ENCODE data around the gene SLX9.
"Not testable (repeated sequence)": the region's sequence is repeated elsewhere in the genome, so short reads cannot be mapped to it uniquely, and the experiment has no call there.

Gene SLX9

DNA sequence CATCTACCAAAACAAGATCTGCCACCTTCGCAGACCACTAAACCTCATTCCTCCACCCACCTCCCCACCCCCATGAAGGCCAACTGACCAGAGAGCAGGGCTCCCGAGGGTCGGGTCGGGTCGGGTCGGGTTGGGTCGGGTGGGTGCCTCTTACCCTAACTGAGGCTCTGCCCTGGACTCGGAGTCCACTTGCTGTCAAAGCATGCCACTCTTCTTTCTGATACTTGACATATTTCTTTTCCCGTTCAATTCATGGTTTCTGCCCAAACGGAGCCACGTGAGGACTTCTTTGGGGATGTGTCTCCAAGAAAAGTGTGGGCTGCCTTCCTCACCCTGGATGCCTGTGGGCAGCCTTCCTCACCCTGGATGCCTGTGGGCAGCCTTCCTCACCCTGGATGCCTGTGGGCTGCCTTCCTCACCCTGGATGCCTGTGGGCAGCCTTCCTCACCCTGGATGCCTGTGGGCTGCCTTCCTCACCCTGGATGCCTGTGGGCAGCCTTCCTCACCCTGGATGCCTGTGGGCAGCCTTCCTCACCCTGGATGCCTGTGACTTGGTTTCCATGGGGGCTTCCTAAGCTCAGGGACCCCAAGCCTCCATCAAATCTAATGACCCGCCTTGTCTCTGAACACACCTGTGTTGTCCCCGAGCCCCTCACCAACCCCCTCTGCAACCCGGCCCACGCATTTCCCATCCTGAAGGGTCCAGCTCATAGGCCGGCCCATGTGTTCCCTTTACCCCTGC, 11.2 kb upstream of the SLX9 start:
- not testable (repeated sequence) for H3K9me3 ChIP-seq (ENCODE audit: control insufficient read depth in 1 of 2, low read length in 2 of 2); H3K27ac ChIP-seq (ENCODE audit: low read length); H3K36me3 ChIP-seq (ENCODE audit: control insufficient read depth in 1 of 2, insufficient read depth in 2 of 2, low read length in 2 of 2)
- peak overlapping the region in 1 of 2 donors; percentile 21 for H3K4me3 ChIP-seq (ENCODE audit: low read depth in 1 of 2, low read length in 2 of 2)
- peaks cover 15% of the 10 kb centered on the region for H3K27me3 ChIP-seq (ENCODE audit: low read depth, low read length)
- H3K4me1 ChIP-seq (ENCODE audit: control insufficient read depth in 1 of 2, insufficient read depth in 2 of 2, low read length in 2 of 2) = peaks cover 0 to 15% of the 10 kb centered on the region in 2 donors

GRCh38 chr21:44929242-44929798, 10.5 kb upstream of the SLX9 start:
- Histone ChIP-seq H3K9me3 (ENCODE audit: control insufficient read depth in 1 of 2, low read length in 2 of 2) (no peaks in the 10 kb centered on the region), H3K36me3 (ENCODE audit: control insufficient read depth in 1 of 2, insufficient read depth in 2 of 2, low read length in 2 of 2) (no peaks in the 10 kb centered on the region), H3K27me3 (ENCODE audit: low read depth, low read length) (peaks cover 15% of the 10 kb centered on the region), H3K4me3 (ENCODE audit: low read depth in 1 of 2, low read length in 2 of 2) (no peak overlapping the region), H3K4me1 (ENCODE audit: control insufficient read depth in 1 of 2, insufficient read depth in 2 of 2, low read length in 2 of 2) (peaks cover 0 to 15% of the 10 kb centered on the region in 2 donors), H3K27ac (ENCODE audit: low read length) (no peak overlapping the region)

GRCh38 chr21:44929799-44930542, 9.9 kb upstream of the SLX9 start:
- Histone ChIP-seq H3K27ac (ENCODE audit: low read length) (no peak overlapping the region), H3K9me3 (ENCODE audit: control insufficient read depth in 1 of 2, low read length in 2 of 2) (no peaks in the 10 kb centered on the region), H3K36me3 (ENCODE audit: control insufficient read depth in 1 of 2, insufficient read depth in 2 of 2, low read length in 2 of 2) (no peaks in the 10 kb centered on the region), H3K4me3 (ENCODE audit: low read depth in 1 of 2, low read length in 2 of 2) (no peak overlapping the region), H3K4me1 (ENCODE audit: control insufficient read depth in 1 of 2, insufficient read depth in 2 of 2, low read length in 2 of 2) (peaks cover 0 to 15% of the 10 kb centered on the region in 2 donors), H3K27me3 (ENCODE audit: low read depth, low read length) (peaks cover 15% of the 10 kb centered on the region)

DNA sequence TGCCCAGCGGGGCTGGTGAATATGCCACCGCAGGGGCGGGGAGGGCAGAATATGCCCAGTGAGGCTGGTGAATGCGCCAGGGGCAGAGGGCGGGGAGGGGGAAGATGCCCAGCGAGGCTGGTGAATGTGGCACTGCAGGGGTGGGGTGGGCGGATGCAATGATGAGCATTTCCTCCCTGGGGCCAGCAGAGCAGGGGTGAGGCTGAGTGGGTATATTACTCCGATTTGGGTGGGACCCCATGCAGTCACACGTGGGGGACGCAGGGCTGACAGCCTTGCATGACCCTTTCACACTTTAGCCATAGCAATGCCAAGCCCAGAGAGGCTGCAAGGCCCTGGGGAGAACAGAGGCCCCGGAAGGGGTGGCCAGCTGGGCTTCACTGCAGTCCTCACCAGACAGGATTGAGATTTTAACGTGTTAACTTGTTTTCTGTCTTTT, 9.3 kb upstream of the SLX9 start:
- Histone ChIP-seq H3K36me3 (ENCODE audit: control insufficient read depth in 1 of 2, insufficient read depth in 2 of 2, low read length in 2 of 2) (no peaks in the 10 kb centered on the region), H3K27me3 (ENCODE audit: low read depth, low read length) (peaks cover 15% of the 10 kb centered on the region), H3K27ac (ENCODE audit: low read length) (no peak overlapping the region), H3K4me1 (ENCODE audit: control insufficient read depth in 1 of 2, insufficient read depth in 2 of 2, low read length in 2 of 2) (peaks cover 0 to 15% of the 10 kb centered on the region in 2 donors), H3K4me3 (ENCODE audit: low read depth in 1 of 2, low read length in 2 of 2) (no peak overlapping the region), H3K9me3 (ENCODE audit: control insufficient read depth in 1 of 2, low read length in 2 of 2) (no peaks in the 10 kb centered on the region)

DNA sequence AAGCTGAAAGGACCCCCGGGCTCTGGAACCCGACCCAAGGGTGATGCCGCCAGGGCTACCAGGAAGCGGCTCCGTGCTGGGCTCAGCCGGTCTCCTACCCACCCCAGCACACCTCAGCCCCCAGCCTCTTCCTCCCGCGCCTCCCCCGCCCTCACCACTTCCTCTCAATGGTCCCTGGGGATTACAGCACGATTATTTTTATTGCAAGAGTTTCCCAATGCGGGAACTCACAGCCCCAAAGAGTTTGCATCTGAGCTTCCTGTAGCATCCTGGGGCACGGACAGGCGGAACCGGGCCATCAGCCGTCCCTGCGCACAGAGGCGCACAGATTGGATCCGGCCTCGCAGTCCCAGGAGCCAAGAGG, 8.7 kb upstream of the SLX9 start:
- Histone ChIP-seq H3K36me3 (ENCODE audit: control insufficient read depth in 1 of 2, insufficient read depth in 2 of 2, low read length in 2 of 2) (no peaks in the 10 kb centered on the region), H3K9me3 (ENCODE audit: control insufficient read depth in 1 of 2, low read length in 2 of 2) (no peaks in the 10 kb centered on the region), H3K27me3 (ENCODE audit: low read depth, low read length) (peaks cover 15% of the 10 kb centered on the region), H3K4me1 (ENCODE audit: control insufficient read depth in 1 of 2, insufficient read depth in 2 of 2, low read length in 2 of 2) (peaks cover 0 to 15% of the 10 kb centered on the region in 2 donors), H3K4me3 (ENCODE audit: low read depth in 1 of 2, low read length in 2 of 2) (peak overlapping the region in 1 of 2 donors; percentile 56), H3K27ac (ENCODE audit: low read length) (no peak overlapping the region)

GRCh38 chr21:44931501-44932407, 8.1 kb upstream of the SLX9 start:
- H3K9me3 ChIP-seq (ENCODE audit: control insufficient read depth in 1 of 2, low read length in 2 of 2) = no peaks in the 10 kb centered on the region
- H3K36me3 ChIP-seq (ENCODE audit: control insufficient read depth in 1 of 2, insufficient read depth in 2 of 2, low read length in 2 of 2) = no peaks in the 10 kb centered on the region
- H3K27ac ChIP-seq (ENCODE audit: low read length) = no peak overlapping the region
- H3K27me3 ChIP-seq (ENCODE audit: low read depth, low read length) = peaks cover 15% of the 10 kb centered on the region
- H3K4me3 ChIP-seq (ENCODE audit: low read depth in 1 of 2, low read length in 2 of 2) = peak overlapping the region in 1 of 2 donors; percentile 56
- peaks cover 0 to 15% of the 10 kb centered on the region in 2 donors for H3K4me1 ChIP-seq (ENCODE audit: control insufficient read depth in 1 of 2, insufficient read depth in 2 of 2, low read length in 2 of 2)

DNA sequence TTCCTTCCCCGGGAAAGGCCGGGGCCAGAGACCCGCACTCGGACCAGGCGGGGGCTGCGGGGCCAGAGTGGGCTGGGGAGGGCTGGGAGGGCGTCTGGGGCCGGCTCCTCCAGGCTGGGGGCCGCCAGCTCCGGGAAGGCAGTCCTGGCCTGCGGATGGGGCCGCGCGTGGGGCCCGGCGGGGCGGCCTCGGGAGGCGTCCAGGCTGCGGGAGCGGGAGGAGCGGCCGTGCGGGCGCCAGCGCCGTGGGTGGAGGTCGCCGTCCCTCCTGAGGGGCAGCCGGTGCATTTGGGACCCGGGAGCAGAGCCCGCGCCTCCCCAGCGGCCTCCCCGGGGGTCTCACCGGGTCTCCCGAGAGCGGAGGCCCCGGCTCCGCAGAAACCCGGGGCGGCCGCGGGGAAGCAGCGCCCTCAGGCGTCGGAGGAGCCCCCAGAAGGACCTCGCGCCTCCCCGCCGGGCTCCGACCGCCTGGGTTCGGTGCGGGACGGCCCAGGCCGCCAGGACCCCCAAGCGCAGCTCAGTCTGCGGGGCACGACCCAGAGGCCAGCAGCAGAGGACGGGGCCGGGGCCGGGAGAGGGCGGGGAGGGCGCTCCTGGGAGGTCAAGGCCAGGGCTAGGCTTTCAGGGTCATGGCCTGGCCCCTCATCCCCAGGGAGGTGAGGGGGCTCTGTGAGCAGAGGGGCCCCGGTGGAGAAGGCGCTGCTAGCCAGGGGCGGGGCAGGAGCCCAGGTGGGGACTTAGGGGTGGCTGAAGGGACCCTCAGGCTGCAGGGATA, 7.2 kb upstream of the SLX9 start:
- Histone ChIP-seq H3K4me1 (ENCODE audit: control insufficient read depth in 1 of 2, insufficient read depth in 2 of 2, low read length in 2 of 2) (peaks cover 0 to 15% of the 10 kb centered on the region in 2 donors), H3K27me3 (ENCODE audit: low read depth, low read length) (peaks cover 15% of the 10 kb centered on the region), H3K36me3 (ENCODE audit: control insufficient read depth in 1 of 2, insufficient read depth in 2 of 2, low read length in 2 of 2) (no peaks in the 10 kb centered on the region), H3K9me3 (ENCODE audit: control insufficient read depth in 1 of 2, low read length in 2 of 2) (no peaks in the 10 kb centered on the region), H3K4me3 (ENCODE audit: low read depth in 1 of 2, low read length in 2 of 2) (peak overlapping the region in 1 of 2 donors; percentile 56), H3K27ac (ENCODE audit: low read length) (no peak overlapping the region)

DNA sequence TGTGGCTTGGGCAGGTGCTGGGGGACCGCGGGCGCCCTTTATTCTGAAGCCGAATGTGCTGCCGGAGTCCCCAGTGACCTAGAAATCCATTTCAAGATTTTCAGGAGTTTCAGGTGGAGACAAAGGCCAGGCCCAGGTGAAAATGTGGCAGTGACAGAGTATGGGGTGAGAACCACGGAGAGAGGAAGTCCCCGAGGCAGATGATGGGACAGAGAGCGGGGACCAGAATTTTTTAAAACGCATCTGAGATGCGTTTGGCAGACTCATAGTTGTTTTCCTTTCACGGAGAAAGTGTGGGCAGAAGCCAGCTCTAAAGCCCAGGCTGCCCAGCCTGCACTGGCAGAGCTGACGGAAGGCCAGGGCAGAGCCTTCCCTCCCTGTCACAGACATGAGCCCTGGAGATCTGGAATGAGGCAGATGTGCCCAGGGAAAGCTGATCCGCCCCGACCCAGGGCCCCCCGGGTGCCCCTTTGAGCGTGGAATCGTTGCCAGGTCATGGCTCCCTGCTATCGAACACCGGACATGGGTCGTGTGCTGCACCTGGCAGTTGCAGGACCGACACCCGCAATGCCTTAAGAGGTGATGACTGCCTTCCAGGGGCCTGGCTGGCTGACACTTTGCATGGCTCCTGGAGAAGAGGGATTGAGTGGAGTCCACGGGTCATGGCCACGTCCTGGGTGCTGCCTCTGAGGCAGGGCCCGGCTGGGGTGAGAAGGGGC, 6.5 kb upstream of the SLX9 start:
- Histone ChIP-seq H3K4me1 (ENCODE audit: control insufficient read depth in 1 of 2, insufficient read depth in 2 of 2, low read length in 2 of 2) (peaks cover 0 to 15% of the 10 kb centered on the region in 2 donors), H3K4me3 (ENCODE audit: low read depth in 1 of 2, low read length in 2 of 2) (peak overlapping the region in 1 of 2 donors; percentile 56), H3K27me3 (ENCODE audit: low read depth, low read length) (peaks cover 15% of the 10 kb centered on the region), H3K9me3 (ENCODE audit: control insufficient read depth in 1 of 2, low read length in 2 of 2) (no peaks in the 10 kb centered on the region), H3K27ac (ENCODE audit: low read length) (no peak overlapping the region), H3K36me3 (ENCODE audit: control insufficient read depth in 1 of 2, insufficient read depth in 2 of 2, low read length in 2 of 2) (no peaks in the 10 kb centered on the region)

- no peak overlapping the region for H3K27ac ChIP-seq (ENCODE audit: low read length)
- no peaks in the 10 kb centered on the region for H3K9me3 ChIP-seq (ENCODE audit: control insufficient read depth in 1 of 2, low read length in 2 of 2)
- H3K27me3 ChIP-seq (ENCODE audit: low read depth, low read length) = peaks cover 15% of the 10 kb centered on the region
- no peaks in the 10 kb centered on the region for H3K36me3 ChIP-seq (ENCODE audit: control insufficient read depth in 1 of 2, insufficient read depth in 2 of 2, low read length in 2 of 2)
- no peak overlapping the region for H3K4me3 ChIP-seq (ENCODE audit: low read depth in 1 of 2, low read length in 2 of 2)
- H3K4me1 ChIP-seq (ENCODE audit: control insufficient read depth in 1 of 2, insufficient read depth in 2 of 2, low read length in 2 of 2) = peaks cover 0 to 17% of the 10 kb centered on the region in 2 donors
Observed at GRCh38 chr21:44933918-44934260, 5.9 kb upstream of the SLX9 start.

- Histone ChIP-seq H3K4me3 (ENCODE audit: low read depth in 1 of 2, low read length in 2 of 2) (no peak overlapping the region), H3K9me3 (ENCODE audit: control insufficient read depth in 1 of 2, low read length in 2 of 2) (no peaks in the 10 kb centered on the region), H3K36me3 (ENCODE audit: control insufficient read depth in 1 of 2, insufficient read depth in 2 of 2, low read length in 2 of 2) (no peaks in the 10 kb centered on the region), H3K27ac (ENCODE audit: low read length) (no peak overlapping the region), H3K4me1 (ENCODE audit: control insufficient read depth in 1 of 2, insufficient read depth in 2 of 2, low read length in 2 of 2) (peaks cover 0 to 21% of the 10 kb centered on the region in 2 donors), H3K27me3 (ENCODE audit: low read depth, low read length) (peaks cover 13% of the 10 kb centered on the region)
Observed at GRCh38 chr21:44934276-44934675, 5.6 kb upstream of the SLX9 start.

Measured in muscle layer of duodenum (tissue), 2 donors.